GM20000 (cell line): ENCODE data around the gene ERI2.
A peak's percentile ranks its signal among the peaks of the same experiment; 100 is the strongest.

ENCODE experiments used
- DNase-seq: peaks from one replicate; pipeline ENCODE4 v3.0.0; 2012; ENCODE audit warnings: low spot score
- CTCF ChIP-seq: IDR thresholded peaks from 2 replicates; pipeline ENCODE4 v1.5.1; 2012; ENCODE audit warnings: mild to moderate bottlenecking, control low read depth; ENCODE audit errors: extremely low read depth, missing control alignments

Gene ERI2

GRCh38 chr16:20803192-20803560, 3.1 kb downstream of the ERI2 start:
- TF ChIP-seq CTCF: no peak
- no peak for DNase-seq

DNA sequence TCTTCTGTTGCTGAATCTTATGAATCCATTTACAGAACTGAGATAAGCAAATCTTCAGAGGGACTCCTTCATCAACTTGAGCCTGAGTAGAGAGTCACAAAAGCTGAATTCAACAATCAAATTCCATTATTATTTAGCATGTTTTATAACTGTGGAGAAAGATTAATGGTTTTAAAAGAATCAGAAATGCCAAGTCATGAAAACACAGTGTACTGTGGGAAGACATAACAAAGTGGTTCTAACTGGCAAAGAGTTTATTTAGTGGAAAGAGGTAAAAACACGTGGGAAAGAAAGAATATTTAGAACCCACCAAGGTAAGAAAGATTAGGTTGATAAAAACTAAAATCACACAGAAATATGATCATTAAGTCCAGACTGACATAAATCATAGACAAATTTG, 5.0 kb downstream of the ERI2 start:
- no peak for TF ChIP-seq CTCF
- DNase-seq: no peak

DNA sequence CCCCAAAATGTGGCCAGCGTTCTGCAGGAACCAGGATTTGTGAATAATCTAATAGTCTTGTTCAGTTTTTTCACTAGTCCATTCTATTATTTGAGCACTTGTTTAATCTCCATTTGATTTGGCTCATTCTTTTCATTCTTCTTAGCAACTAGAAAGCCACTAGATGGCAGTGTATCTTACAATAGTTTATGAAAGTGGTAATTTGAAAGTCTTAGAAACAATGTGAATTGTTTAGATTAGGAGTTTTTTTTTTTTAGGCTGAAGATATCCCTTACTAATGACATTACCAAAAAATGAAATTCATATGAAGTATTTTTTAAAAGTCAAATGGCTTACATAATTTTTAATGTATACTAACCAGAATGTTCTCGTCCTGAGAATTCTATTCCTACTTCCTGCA, 6.7 kb downstream of the ERI2 start:
- no peak for DNase-seq
- peak; percentile 18 for TF ChIP-seq CTCF

DNA sequence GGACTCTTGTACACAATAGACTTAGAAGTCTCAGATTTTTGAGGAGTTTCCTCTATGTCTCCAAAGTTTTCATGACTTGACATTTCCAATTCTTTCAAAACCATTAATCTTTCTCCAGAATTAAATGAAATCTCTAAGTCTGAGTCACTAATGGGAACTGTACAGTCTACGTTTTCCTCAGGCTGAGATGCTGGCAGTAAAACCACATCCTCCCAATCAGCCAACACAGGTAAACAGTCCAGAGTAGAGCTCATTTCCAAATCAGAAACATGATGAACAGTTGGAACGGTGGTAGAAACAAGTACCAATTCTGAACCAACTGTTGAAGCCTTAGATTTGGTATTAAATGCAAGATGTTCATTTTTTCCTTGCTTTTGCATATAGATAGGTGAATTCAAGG, 7.9 kb downstream of the ERI2 start:
- DNase-seq: no peak

GRCh38 chr16:20791923-20792612, 14.2 kb downstream of the ERI2 start:
- no peak for TF ChIP-seq CTCF
- DNase-seq: no peak

More for the DNA sequence above, 7.9 kb downstream of the ERI2 start:
- no peak for TF ChIP-seq CTCF

- no peak for DNase-seq
- TF ChIP-seq CTCF: no peak
Measured at GRCh38 chr16:20789130-20789529, 17.1 kb downstream of the ERI2 start.

- no peak for DNase-seq
- TF ChIP-seq CTCF: no peak
Measured at GRCh38 chr16:20784204-20784603, 22.1 kb downstream of the ERI2 start.
